ENCODE results near the gene AKT3. TPM values are rescaled to one million over a fixed set of nuclear protein-coding genes. Genes with fewer than 3 reads are reported as not detected.
"Not testable (repeated sequence)": the region's sequence is repeated elsewhere in the genome, so short reads cannot be mapped to it uniquely, and the experiment has no call there.

The AKT3 gene
- polyA plus RNA-seq (ENCODE audit: low read depth in 6 of 6) = 1 to 10 TPM in 5 of 6 donors, not detected in 1; 2.8 to 6.4 (median 3.5) TPM

DNA sequence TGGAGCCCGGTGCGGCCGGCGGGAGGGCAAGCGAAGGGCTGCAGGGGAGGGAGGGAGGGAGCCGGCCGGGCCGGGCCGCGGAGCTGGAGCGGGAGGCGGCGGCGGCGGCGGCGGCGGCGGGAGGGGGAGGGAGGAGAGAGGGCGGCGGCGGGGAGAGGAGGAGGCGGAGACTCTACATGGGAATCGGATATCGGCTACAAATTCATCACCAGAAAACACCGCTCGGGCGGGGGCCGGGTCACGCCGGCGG lies at the start of gene AKT3:
TSS of gene AKT3 (minus strand) at position 42 of the 250 bp plus-strand sequence. CDS start 7,073 bp downstream, outside the sequence.
- Mint-ChIP-seq H3K4me3 (peak within 1 kb of the TSS; percentile 92 to 98 (median 96)), H3K4me1 (peaks cover 11 to 26% (median 23%) of the 10 kb centered on the region in 3 donors), H3K9me3 (no peaks in the 10 kb centered on the region), H3K36me3 (no peaks in the 10 kb centered on the region), H3K27me3 (peaks cover 0 to 4% (median 0%) of the 10 kb centered on the region in 3 donors), H3K27ac (peak within 1 kb of the TSS; percentile 94 to 99 (median 96))
- ATAC-seq (ENCODE audit: low read depth in 2 of 2) (peak; percentile 54 to 56), DNase-seq (no peak)

DNA sequence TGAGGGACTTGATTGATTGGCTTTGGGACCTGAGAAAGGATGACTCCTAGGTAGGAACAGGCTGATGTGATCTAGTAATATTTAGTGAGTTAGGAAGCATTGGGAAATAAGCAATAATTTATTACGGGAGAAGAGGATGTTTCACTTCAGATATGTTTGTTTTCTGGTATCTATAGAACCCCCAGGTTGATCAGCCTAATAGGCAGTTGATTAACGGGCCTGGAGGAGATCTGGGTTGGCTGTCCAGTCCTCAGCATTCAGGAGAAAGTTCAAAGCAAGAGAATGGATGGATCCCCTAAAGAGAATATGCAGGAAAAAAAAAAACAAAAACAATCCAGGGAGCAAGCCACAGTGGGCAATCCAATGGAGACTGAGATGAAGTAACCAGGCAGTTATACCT lies 48.2 kb upstream of the AKT3 start:
- no peak for DNase-seq
- Mint-ChIP-seq H3K36me3 (no peaks in the 10 kb centered on the region), H3K9me3 (peaks cover 0 to 4% (median 0%) of the 10 kb centered on the region in 7 donors), H3K4me1 (no peaks in the 10 kb centered on the region), H3K4me3 (no peak overlapping the region), H3K27me3 (peaks cover 21 to 32% (median 28%) of the 10 kb centered on the region in 3 donors), H3K27ac (no peak overlapping the region)
- ATAC-seq (ENCODE audit: low read depth in 2 of 2) = no peak

DNA sequence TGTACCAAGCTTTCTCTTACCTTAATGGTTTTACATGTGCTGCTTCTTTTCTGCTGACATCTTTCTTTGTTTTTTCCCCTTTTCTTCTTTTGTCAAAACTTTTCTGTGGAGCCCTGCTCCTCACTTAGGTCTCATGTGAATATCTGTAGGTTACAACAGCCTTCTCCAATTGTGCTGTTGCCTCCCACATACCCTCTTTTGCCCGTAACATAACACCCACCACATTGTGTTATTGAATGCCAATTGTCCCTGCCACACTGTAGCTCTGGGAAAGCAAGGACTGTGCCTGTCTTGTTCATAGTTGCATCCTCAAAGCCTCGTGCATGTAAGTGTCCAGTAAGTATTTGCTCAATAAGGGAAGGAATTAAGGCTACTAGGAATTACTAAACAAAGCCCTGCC lies 46.3 kb upstream of the AKT3 start:
- no peak overlapping the region for H3K4me3 Mint-ChIP-seq
- H3K4me1 Mint-ChIP-seq = no peaks in the 10 kb centered on the region
- no peaks in the 10 kb centered on the region for H3K36me3 Mint-ChIP-seq
- peaks cover 0 to 4% (median 0%) of the 10 kb centered on the region in 7 donors for H3K9me3 Mint-ChIP-seq
- no peak overlapping the region for H3K27ac Mint-ChIP-seq
- no peak for DNase-seq
- peaks cover 21 to 28% (median 24%) of the 10 kb centered on the region in 3 donors for H3K27me3 Mint-ChIP-seq
- ATAC-seq (ENCODE audit: low read depth in 2 of 2) = no peak

DNA sequence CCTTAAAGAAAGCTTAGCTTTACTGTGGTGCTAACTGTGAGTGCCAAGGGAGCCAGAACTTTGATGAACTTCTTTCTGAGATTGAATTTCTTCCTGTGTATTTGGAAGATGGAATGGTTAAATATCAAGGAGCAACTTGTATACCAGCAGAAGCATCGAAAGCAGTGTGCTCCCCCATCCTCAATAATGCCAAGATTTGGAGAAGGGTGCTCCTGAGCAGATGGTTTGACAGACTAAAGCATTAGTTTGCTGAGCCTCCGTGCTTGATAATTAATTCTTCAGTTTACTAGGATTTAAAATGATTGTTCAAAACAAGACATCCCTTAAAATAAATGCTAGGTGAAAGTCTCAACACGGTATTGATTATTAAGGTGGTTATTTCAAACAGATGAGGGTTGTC lies 42.4 kb upstream of the AKT3 start:
- Mint-ChIP-seq H3K4me3 (no peak overlapping the region), H3K27me3 (peaks cover 24 to 36% (median 30%) of the 10 kb centered on the region in 3 donors), H3K36me3 (no peaks in the 10 kb centered on the region), H3K27ac (no peak overlapping the region), H3K4me1 (no peaks in the 10 kb centered on the region), H3K9me3 (peaks cover 0 to under 1% (median 0%) of the 10 kb centered on the region in 7 donors)
- no peak for ATAC-seq (ENCODE audit: low read depth in 2 of 2)
- no peak for DNase-seq

DNA sequence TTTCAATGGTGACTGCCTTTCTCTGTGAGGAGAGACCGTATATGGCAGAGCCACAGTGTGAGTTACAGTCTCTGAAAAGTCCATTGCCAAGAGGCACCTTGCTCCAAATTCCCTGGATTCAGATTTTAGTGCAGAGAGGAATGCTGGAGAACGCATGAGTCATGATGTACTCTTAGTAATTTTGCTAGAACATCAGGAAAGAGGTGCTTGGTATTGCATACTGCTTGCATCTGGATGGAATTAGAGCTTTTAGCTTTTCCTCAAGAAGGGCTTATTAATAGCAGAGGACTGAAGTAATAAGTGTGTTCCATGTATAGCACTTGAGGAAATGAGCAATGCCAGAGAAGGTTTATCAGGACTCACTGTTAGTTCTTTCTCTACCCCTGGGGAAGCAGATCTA lies 40.5 kb upstream of the AKT3 start:
- Mint-ChIP-seq H3K27me3 (peaks cover 19 to 32% (median 21%) of the 10 kb centered on the region in 3 donors), H3K27ac (no peak overlapping the region), H3K9me3 (no peaks in the 10 kb centered on the region), H3K4me1 (no peaks in the 10 kb centered on the region), H3K4me3 (no peak overlapping the region), H3K36me3 (no peaks in the 10 kb centered on the region)
- DNase-seq (no peak), ATAC-seq (ENCODE audit: low read depth in 2 of 2) (no peak)

DNA sequence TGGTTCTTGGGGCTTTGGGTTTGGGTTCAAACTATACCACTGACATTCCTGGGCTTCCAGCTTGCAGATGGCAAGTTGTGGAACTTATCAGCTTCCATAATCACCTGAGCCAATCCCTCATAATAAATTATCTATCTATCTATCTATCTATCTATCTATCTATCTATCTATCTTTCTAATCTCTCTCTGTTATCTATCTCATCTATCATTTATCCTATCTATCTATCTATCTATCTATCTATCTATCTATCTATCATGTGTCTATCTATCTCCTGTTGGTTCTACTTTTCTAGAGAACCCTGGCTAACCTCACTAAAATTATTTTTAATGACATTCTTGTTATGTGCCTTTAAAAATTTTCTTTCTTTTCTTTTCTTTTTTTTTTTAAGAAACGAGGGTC lies 35.8 kb upstream of the AKT3 start:
- no peak for ATAC-seq (ENCODE audit: low read depth in 2 of 2)
- Mint-ChIP-seq H3K9me3 (no peaks in the 10 kb centered on the region), H3K4me1 (no peaks in the 10 kb centered on the region), H3K36me3 (no peaks in the 10 kb centered on the region), H3K27me3 (peaks cover 24 to 33% (median 24%) of the 10 kb centered on the region in 3 donors), H3K27ac (no peak overlapping the region), H3K4me3 (no peak overlapping the region)
- DNase-seq = no peak

DNA sequence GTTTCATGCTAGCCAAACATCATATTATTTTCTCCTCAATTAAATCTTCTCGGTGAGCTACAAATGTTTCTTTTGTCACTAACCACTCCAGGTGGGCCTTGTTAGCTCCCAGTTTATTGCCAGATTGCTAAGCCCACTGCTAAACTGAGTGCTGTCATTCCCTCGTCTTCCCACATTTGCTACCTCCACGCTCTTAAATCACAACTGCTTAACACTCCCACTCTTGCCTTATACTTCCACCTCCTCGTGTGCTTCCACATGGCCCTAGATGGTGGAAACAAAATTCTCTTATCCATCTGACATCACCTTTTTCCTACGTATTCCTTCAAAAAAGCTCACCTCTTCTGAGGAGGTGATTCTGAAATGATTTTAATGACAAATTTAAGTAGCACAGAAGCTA lies 34.6 kb upstream of the AKT3 start:
- Mint-ChIP-seq H3K27me3 (peaks cover 16 to 40% (median 20%) of the 10 kb centered on the region in 3 donors), H3K4me1 (no peaks in the 10 kb centered on the region)
- ATAC-seq (ENCODE audit: low read depth in 2 of 2) = no peak

DNA sequence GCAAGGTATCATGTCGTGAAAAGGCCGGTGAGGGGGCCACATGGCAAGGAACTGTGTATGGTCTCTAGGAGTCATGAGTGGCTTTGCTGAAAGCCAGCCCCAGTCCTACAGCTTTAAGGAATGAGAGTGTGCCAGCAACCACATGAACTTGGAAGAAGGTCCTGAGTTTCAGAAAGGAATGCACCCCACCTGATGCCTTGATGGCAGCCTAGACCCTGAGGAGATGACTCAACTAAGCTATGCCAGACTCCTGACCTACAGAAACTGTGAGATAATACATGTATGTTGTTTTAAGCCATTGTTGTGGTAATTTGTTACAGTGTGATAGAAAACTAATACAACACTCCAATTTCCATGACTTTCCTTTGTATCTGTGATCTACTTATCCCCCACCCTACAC lies 33.5 kb upstream of the AKT3 start:
- DNase-seq (no peak), ATAC-seq (ENCODE audit: low read depth in 2 of 2) (no peak)
- Mint-ChIP-seq H3K36me3 (no peaks in the 10 kb centered on the region), H3K27me3 (peaks cover 16 to 46% (median 22%) of the 10 kb centered on the region in 3 donors), H3K27ac (no peak overlapping the region), H3K9me3 (peaks cover 0 to 1% (median 0%) of the 10 kb centered on the region in 7 donors), H3K4me1 (no peaks in the 10 kb centered on the region), H3K4me3 (no peak overlapping the region)

More for the DNA sequence above, 34.6 kb upstream of the AKT3 start:
- H3K9me3 Mint-ChIP-seq = no peaks in the 10 kb centered on the region
- H3K4me3 Mint-ChIP-seq = no peak overlapping the region
- H3K27ac Mint-ChIP-seq = no peak overlapping the region
- no peaks in the 10 kb centered on the region for H3K36me3 Mint-ChIP-seq
- DNase-seq = no peak

DNA sequence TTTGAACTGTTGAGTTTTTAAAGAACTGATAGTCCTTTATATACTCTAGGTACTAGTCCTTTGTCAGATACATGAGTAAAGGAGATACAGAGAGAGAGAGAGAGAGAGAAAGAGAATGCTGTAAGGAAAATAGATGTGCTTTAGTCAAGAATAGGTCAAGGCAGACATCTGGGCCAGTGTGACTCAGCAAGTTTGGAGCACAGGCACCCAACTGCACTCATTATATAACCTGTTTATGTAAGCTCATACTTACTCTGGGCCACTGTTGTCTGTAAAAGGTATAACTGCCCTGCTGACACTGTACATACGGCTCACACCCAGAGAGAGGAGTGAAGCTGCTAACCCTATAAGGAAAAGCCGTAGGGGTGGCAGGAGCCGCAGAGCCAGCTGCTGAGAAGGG lies 32.2 kb upstream of the AKT3 start:
- no peak overlapping the region for H3K4me3 Mint-ChIP-seq
- no peaks in the 10 kb centered on the region for H3K4me1 Mint-ChIP-seq
- DNase-seq (no peak), ATAC-seq (ENCODE audit: low read depth in 2 of 2) (no peak)
- peaks cover 16 to 46% (median 22%) of the 10 kb centered on the region in 3 donors for H3K27me3 Mint-ChIP-seq
- peaks cover 0 to 6% (median 0%) of the 10 kb centered on the region in 7 donors for H3K9me3 Mint-ChIP-seq
- no peaks in the 10 kb centered on the region for H3K36me3 Mint-ChIP-seq
- no peak overlapping the region for H3K27ac Mint-ChIP-seq

DNA sequence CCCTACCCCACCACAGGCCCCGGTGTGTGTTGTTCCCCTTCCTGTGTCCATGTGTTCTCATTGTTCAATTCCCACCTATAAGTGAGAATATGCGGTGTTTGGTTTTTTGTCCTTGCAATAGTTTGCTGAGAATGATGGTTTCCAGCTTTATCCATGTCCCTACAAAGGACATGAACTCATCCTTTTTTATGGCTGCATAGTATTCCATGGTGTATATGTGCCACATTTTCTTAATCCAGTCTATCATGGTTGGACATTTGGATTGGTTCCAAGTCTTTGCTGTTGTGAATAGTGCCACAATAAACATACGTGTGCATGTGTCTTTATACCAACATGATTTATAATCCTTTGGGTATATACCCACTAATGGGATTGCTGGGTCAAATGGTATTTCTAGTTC lies 27.0 kb upstream of the AKT3 start:
- DNase-seq; H3K4me1 Mint-ChIP-seq; H3K36me3 Mint-ChIP-seq; ATAC-seq (ENCODE audit: low read depth in 2 of 2); H3K27ac Mint-ChIP-seq; H3K4me3 Mint-ChIP-seq: not testable (repeated sequence)
- H3K27me3 Mint-ChIP-seq = peaks cover 5 to 13% (median 6%) of the 10 kb centered on the region in 3 donors
- H3K9me3 Mint-ChIP-seq = peaks cover 3 to 43% (median 16%) of the 10 kb centered on the region in 7 donors

DNA sequence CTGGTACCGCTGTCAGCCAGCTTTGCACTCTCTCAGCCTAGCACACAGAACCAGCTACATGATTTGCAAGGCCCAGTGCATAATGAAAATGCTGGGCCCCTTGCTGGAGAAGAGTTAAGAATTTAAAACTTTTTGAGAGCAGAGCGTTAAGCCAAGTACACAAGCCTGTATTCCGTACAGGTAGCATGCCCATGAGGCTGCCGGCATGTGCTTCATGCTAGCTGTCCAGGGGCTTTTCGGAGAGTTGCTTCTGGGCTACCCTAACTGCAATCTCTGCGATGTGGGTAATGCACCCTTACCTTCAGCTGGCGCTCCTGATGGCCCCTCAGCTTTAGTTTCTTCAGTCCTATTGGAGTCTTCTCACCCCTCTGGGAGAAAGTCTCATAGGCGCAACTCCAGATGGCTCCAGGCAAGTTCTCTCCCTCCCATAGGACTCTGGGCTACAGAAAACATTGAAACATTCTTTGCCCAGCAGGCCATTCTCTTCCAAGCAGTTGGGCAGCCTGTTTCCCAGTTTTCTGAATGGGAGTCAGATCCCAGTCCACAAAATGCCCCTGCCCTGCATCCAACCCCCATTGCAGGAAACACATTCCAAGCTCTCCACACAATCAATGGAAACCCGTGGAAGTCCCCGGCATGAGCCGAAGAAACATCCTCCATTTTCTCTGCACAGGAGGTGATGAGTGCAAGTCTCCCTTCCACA lies 5.7 kb upstream of the AKT3 start:
- no peak for DNase-seq
- no peak overlapping the region for H3K27ac Mint-ChIP-seq

DNA sequence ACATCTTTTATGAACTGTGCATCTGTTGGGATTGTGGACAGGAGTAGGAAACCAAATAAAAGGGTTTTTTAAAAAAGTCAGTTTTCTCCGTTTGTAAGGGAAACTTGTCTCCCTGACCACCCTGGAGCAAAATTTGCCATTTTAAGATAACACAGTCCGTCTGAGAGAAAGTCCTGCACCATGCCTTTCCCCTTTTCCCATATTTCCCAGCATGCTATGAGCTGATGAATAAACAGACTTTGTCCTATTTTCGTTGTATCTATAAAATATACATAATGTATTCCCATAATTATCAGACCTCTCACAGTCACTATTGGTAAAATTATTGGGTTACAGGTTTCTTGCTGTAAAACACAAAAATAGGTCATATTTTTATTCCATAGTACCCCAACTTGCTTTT lies 1.7 kb upstream of the AKT3 start:
- H3K27me3 Mint-ChIP-seq = peaks cover 0 to 4% (median 4%) of the 10 kb centered on the region in 3 donors
- no peak for ATAC-seq (ENCODE audit: low read depth in 2 of 2)
- H3K4me1 Mint-ChIP-seq = peaks cover 11 to 23% (median 21%) of the 10 kb centered on the region in 3 donors
- no peak for DNase-seq
- no peaks in the 10 kb centered on the region for H3K36me3 Mint-ChIP-seq
- H3K27ac Mint-ChIP-seq = peak overlapping the region in 5 of 6 donors; percentile 94 to 99 (median 96)
- peak overlapping the region in 7 of 8 donors; percentile 81 to 98 (median 95) for H3K4me3 Mint-ChIP-seq
- H3K9me3 Mint-ChIP-seq = no peaks in the 10 kb centered on the region

More for the DNA sequence above, 5.7 kb upstream of the AKT3 start:
- Mint-ChIP-seq H3K36me3 (no peaks in the 10 kb centered on the region), H3K4me3 (peak overlapping the region in 1 of 8 donors; percentile 26), H3K9me3 (no peaks in the 10 kb centered on the region), H3K4me1 (peaks cover 0 to 9% (median 7%) of the 10 kb centered on the region in 3 donors), H3K27me3 (peaks cover 32 to 34% (median 34%) of the 10 kb centered on the region in 3 donors)
- ATAC-seq (ENCODE audit: low read depth in 2 of 2) = no peak

DNA sequence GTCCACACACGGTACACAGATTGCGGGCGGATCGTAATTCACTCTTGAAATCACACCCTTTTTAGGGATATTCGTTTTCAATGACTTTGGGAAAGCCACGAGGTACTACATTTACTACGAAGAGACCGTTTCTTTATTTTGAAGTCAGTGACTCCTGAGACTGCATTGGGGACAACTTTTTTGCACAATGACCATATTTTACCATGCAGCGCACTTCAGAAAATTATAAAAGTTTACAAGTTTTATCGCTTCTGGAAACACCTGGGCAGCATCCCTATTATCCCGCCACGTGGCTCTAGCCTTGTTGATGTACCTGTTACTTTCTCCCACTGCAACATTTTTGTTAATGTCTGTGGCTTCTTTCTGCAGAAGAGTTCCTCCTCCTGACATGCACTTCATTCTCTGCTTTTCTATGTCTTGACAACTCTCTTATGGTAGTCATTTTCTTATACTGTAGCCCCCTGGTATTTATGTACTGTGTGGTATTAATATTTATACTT lies 1.3 kb upstream of the AKT3 start:
- peaks cover 0 to 4% (median 4%) of the 10 kb centered on the region in 3 donors for H3K27me3 Mint-ChIP-seq
- no peaks in the 10 kb centered on the region for H3K36me3 Mint-ChIP-seq
- H3K4me3 Mint-ChIP-seq = peak overlapping the region; percentile 81 to 98 (median 96)
- DNase-seq (peak; percentile 4), ATAC-seq (ENCODE audit: low read depth in 2 of 2) (no peak)
- peak overlapping the region; percentile 70 to 99 (median 96) for H3K27ac Mint-ChIP-seq
- H3K4me1 Mint-ChIP-seq = peaks cover 11 to 23% (median 23%) of the 10 kb centered on the region in 3 donors
- no peaks in the 10 kb centered on the region for H3K9me3 Mint-ChIP-seq
